Parathyroid adenoma (tissue), 2 donors: ENCODE data around the gene SPON1.

Experiments
- H2AFZ ChIP-seq: fragments of 300-600 bp; sonication (generic); one replicate; pipeline ENCODE4 v1.7.0; 2017; ENCODE audit warnings: antibody characterized with exemption, mild to moderate bottlenecking
- H3K27ac ChIP-seq: fragments of 300-600 bp; sonication (generic); one replicate; pipeline ENCODE4 v1.7.0; 2017
- H3K27me3 ChIP-seq: fragments of 300-600 bp; sonication (generic); one replicate; pipeline ENCODE4 v1.7.0; 2017; ENCODE audit warnings: low read length; ENCODE audit not compliant: control insufficient read depth, insufficient read depth
- H3K36me3 ChIP-seq: fragments of 300-600 bp; sonication (generic); one replicate; pipeline ENCODE4 v1.7.0; 2017; ENCODE audit warnings: low read length; ENCODE audit not compliant: control insufficient read depth, insufficient read depth
- H3K4me1 ChIP-seq: fragments of 300-600 bp; sonication (generic); one replicate; pipeline ENCODE4 v1.7.0; 2017; ENCODE audit warnings: control low read depth
- H3K4me2 ChIP-seq: fragments of 300-600 bp; sonication (generic); one replicate; pipeline ENCODE4 v1.7.0; 2017; ENCODE audit warnings: low read length
- H3K4me3 ChIP-seq: fragments of 300-600 bp; sonication (generic); one replicate; pipeline ENCODE4 v1.7.0; 2017; ENCODE audit warnings: low read depth, low read length
- H3K79me2 ChIP-seq: fragments of 300-600 bp; sonication (generic); one replicate; pipeline ENCODE4 v1.7.0; 2017; ENCODE audit warnings: control low read depth
- H3K9ac ChIP-seq: fragments of 300-600 bp; sonication (generic); one replicate; pipeline ENCODE4 v1.7.0; 2017; ENCODE audit warnings: mild to moderate bottlenecking
- H3K9me3 ChIP-seq: fragments of 300-600 bp; sonication (generic); one replicate; pipeline ENCODE4 v1.7.0; 2017; ENCODE audit warnings: low read length; ENCODE audit not compliant: control insufficient read depth
- CTCF ChIP-seq: fragments of 300-600 bp; sonication (generic); IDR thresholded peaks from one replicate; pipeline ENCODE4 v1.7.0; 2017; ENCODE audit warnings: antibody characterized with exemption, mild to moderate bottlenecking
- donor health status: primary hyperparathyroidism.

SPON1 gene

GRCh38 chr11:14093065-14093464, 130.5 kb downstream of the SPON1 start:
- Histone ChIP-seq H3K4me3 (no peak overlapping the region), H3K79me2 (no peaks in the 10 kb centered on the region), H3K9me3 (no peaks in the 10 kb centered on the region), H3K4me1 (no peaks in the 10 kb centered on the region), H3K36me3 (no peaks in the 10 kb centered on the region), H3K27ac (no peak overlapping the region), H3K27me3 (no peaks in the 10 kb centered on the region), H2AFZ (no peak overlapping the region), H3K9ac (no peak overlapping the region), H3K4me2 (no peak overlapping the region)
- no peak for TF ChIP-seq CTCF

- no peaks in the 10 kb centered on the region for H3K9me3 ChIP-seq
- H3K4me2 ChIP-seq: no peak overlapping the region
- H3K4me1 ChIP-seq: no peaks in the 10 kb centered on the region
- H2AFZ ChIP-seq: no peak overlapping the region
- no peaks in the 10 kb centered on the region for H3K36me3 ChIP-seq
- H3K27me3 ChIP-seq: no peaks in the 10 kb centered on the region
- no peak overlapping the region for H3K27ac ChIP-seq
- no peak overlapping the region for H3K9ac ChIP-seq
- no peaks in the 10 kb centered on the region for H3K79me2 ChIP-seq
- no peak for TF ChIP-seq CTCF
- H3K4me3 ChIP-seq: no peak overlapping the region
Measured at GRCh38 chr11:14094481-14095037, 132.0 kb downstream of the SPON1 start.

GRCh38 chr11:14095882-14096281, 133.4 kb downstream of the SPON1 start:
- Histone ChIP-seq H3K9ac (no peak overlapping the region), H3K9me3 (no peaks in the 10 kb centered on the region), H3K4me2 (no peak overlapping the region), H3K4me1 (no peaks in the 10 kb centered on the region), H3K27me3 (no peaks in the 10 kb centered on the region), H3K27ac (no peak overlapping the region), H3K4me3 (no peak overlapping the region), H2AFZ (no peak overlapping the region), H3K36me3 (no peaks in the 10 kb centered on the region), H3K79me2 (no peaks in the 10 kb centered on the region)
- no peak for TF ChIP-seq CTCF

GRCh38 chr11:14096606-14097005, 134.1 kb downstream of the SPON1 start:
- H3K27ac ChIP-seq: no peak overlapping the region
- H3K27me3 ChIP-seq: no peaks in the 10 kb centered on the region
- H3K4me2 ChIP-seq: no peak overlapping the region
- H3K9ac ChIP-seq: no peak overlapping the region
- no peak for TF ChIP-seq CTCF
- H3K4me3 ChIP-seq: no peak overlapping the region
- no peaks in the 10 kb centered on the region for H3K4me1 ChIP-seq
- H2AFZ ChIP-seq: no peak overlapping the region
- H3K79me2 ChIP-seq: no peaks in the 10 kb centered on the region
- H3K9me3 ChIP-seq: no peaks in the 10 kb centered on the region
- H3K36me3 ChIP-seq: no peaks in the 10 kb centered on the region

GRCh38 chr11:14101388-14101787, 138.9 kb downstream of the SPON1 start:
- H3K4me2 ChIP-seq: no peak overlapping the region
- H3K36me3 ChIP-seq: no peaks in the 10 kb centered on the region
- no peak overlapping the region for H3K27ac ChIP-seq
- H3K4me3 ChIP-seq: no peak overlapping the region
- no peak overlapping the region for H3K9ac ChIP-seq
- no peak overlapping the region for H2AFZ ChIP-seq
- no peak for TF ChIP-seq CTCF
- H3K27me3 ChIP-seq: no peaks in the 10 kb centered on the region
- H3K79me2 ChIP-seq: no peaks in the 10 kb centered on the region
- no peaks in the 10 kb centered on the region for H3K9me3 ChIP-seq
- H3K4me1 ChIP-seq: no peaks in the 10 kb centered on the region
